HEK293T (cell line): ENCODE measurements around the gene PKM.

Experiments used
- CTCF ChIA-PET: fragments of 350-600 bp; formaldehyde crosslinking; extraction: SDS; loops from one replicate; lab custom pipeline; 2021; ENCODE audit warnings: antibody characterized with exemption, inconsistent platforms; lab: Yijun Ruan, JAX
- POLR2A ChIA-PET: fragments of 350-600 bp; formaldehyde crosslinking; extraction: SDS; loops from one replicate; lab custom pipeline; 2020; ENCODE audit warnings: antibody characterized with exemption, inconsistent platforms; lab: Yijun Ruan, JAX
- DNase-seq: peaks from one replicate; pipeline ENCODE4 v3.0.0; 2012; ENCODE audit warnings: mixed read lengths; ENCODE audit errors: extremely low spot score
- ARNT ChIP-seq: fragments of 450-650 bp; IDR thresholded peaks from 2 replicates; pipeline ENCODE4 v1.6.1; 2017; ENCODE audit warnings: mild to moderate bottlenecking
- BHLHE40 ChIP-seq: fragments of 450-650 bp; IDR thresholded peaks from 2 replicates; pipeline ENCODE4 v1.6.1; 2016; ENCODE audit warnings: mild to moderate bottlenecking, moderate library complexity, borderline replicate concordance
- CTBP1 ChIP-seq: fragments of 450-650 bp; IDR thresholded peaks from 2 replicates; pipeline ENCODE4 v1.6.1; 2016; ENCODE audit warnings: borderline replicate concordance
- ELF4 ChIP-seq: fragments of 450-650 bp; IDR thresholded peaks from 2 replicates; pipeline ENCODE4 v1.6.1; 2017; ENCODE audit warnings: antibody characterized with exemption
- FOXA1 ChIP-seq: fragments of 450-650 bp; IDR thresholded peaks from 2 replicates; pipeline ENCODE4 v1.6.1; 2016; ENCODE audit warnings: mild to moderate bottlenecking
- FOXK2 ChIP-seq: fragments of 450-650 bp; IDR thresholded peaks from 2 replicates; pipeline ENCODE4 v1.6.1; 2016; ENCODE audit warnings: mild to moderate bottlenecking
- FOXM1 ChIP-seq: fragments of 450-650 bp; IDR thresholded peaks from 2 replicates; pipeline ENCODE4 v1.6.1; 2017; ENCODE audit warnings: mild to moderate bottlenecking, borderline replicate concordance
- HDGF ChIP-seq: fragments of 450-650 bp; IDR thresholded peaks from 2 replicates; pipeline ENCODE4 v1.6.1; 2017; ENCODE audit warnings: antibody characterized with exemption, borderline replicate concordance
- L3MBTL2 ChIP-seq: fragments of 450-650 bp; conservative IDR thresholded peaks from 2 replicates; pipeline ENCODE4 v1.6.1; 2016; ENCODE audit warnings: mild to moderate bottlenecking
- LEF1 ChIP-seq: fragments of 450-650 bp; IDR thresholded peaks from 2 replicates; pipeline ENCODE4 v1.6.1; 2017; ENCODE audit warnings: mild to moderate bottlenecking, borderline replicate concordance
- NFRKB ChIP-seq: fragments of 450-650 bp; IDR thresholded peaks from 2 replicates; pipeline ENCODE4 v1.6.1; 2016; ENCODE audit warnings: mild to moderate bottlenecking, moderate library complexity
- PKNOX1 ChIP-seq: fragments of 450-650 bp; IDR thresholded peaks from 2 replicates; pipeline ENCODE4 v1.6.1; 2016
- SP1 ChIP-seq: fragments of 450-650 bp; IDR thresholded peaks from 2 replicates; pipeline ENCODE4 v1.6.1; 2017
- SUZ12 ChIP-seq: fragments of 450-650 bp; IDR thresholded peaks from 2 replicates; pipeline ENCODE4 v1.6.1; 2016; ENCODE audit warnings: mild to moderate bottlenecking
- TARDBP ChIP-seq: fragments of 450-650 bp; IDR thresholded peaks from 2 replicates; pipeline ENCODE4 v1.6.1; 2016
- ZNF384 ChIP-seq: fragments of 450-650 bp; IDR thresholded peaks from 2 replicates; pipeline ENCODE4 v1.6.1; 2016

The PKM gene

GRCh38 chr15:72182244-72182643 lies 48.7 kb downstream of the PKM start:
- no peak for DNase-seq
- ChIA-PET CTCF (no interaction called here), POLR2A (interaction anchor here (1.7 kb wide), 1 partner anchor 49 kb away, joined by 4 read pairs; the partner anchor contains the start of gene PKM)
- TF ChIP-seq LEF1, result no peak
- no peak for TF ChIP-seq NFRKB
- TF ChIP-seq FOXM1, result no peak
- TF ChIP-seq ZNF384, result no peak; the same call in 1 of the 2 replicates
- TF ChIP-seq SUZ12, result no peak
- TF ChIP-seq ARNT, result no peak
- TF ChIP-seq TARDBP, result no peak

- CTCF ChIA-PET, result interaction anchor here (0.6 kb wide), 1 partner anchor 901 kb away, joined by 5 read pairs; no protein-coding TSS in a partner anchor
- DNase-seq, result no peak
- TF ChIP-seq FOXA1, result no peak
- TF ChIP-seq FOXK2, result no peak
- no peak for TF ChIP-seq ARNT
- no peak for TF ChIP-seq NFRKB
- TF ChIP-seq ZNF384, result no peak
- TF ChIP-seq FOXM1, result no peak
- no peak for TF ChIP-seq SP1
- no peak for TF ChIP-seq LEF1
- TF ChIP-seq HDGF, result no peak
- TF ChIP-seq BHLHE40, result no peak
- TF ChIP-seq TARDBP, result no peak
- TF ChIP-seq CTBP1, result no peak
- no peak for TF ChIP-seq L3MBTL2
- no peak for TF ChIP-seq SUZ12
- no peak for TF ChIP-seq ELF4
- TF ChIP-seq PKNOX1, result no peak
- POLR2A ChIA-PET, result interaction anchor here (1.7 kb wide), 1 partner anchor 51 kb away, joined by 4 read pairs; the partner anchor contains the start of gene PKM
Observed at GRCh38 chr15:72180761-72181324, 50.1 kb downstream of the PKM start.

GRCh38 chr15:72179950-72180581 lies 50.9 kb downstream of the PKM start:
- TF ChIP-seq PKNOX1 (no peak), ARNT (no peak), FOXA1 (no peak), LEF1 (no peak), BHLHE40 (no peak), ELF4 (no peak)
- CTCF ChIA-PET, result interaction anchor here (0.6 to 1.2 kb wide), 2 partner anchors 47 to 133 kb away, joined by 3 to 4 read pairs; no protein-coding TSS in a partner anchor
- DNase-seq, result no peak
- POLR2A ChIA-PET, result no interaction called here

- CTCF ChIA-PET, result interaction anchor here (1.2 kb wide), 1 partner anchor 48 kb away, joined by 3 read pairs; no protein-coding TSS in a partner anchor
- TF ChIP-seq CTBP1 (no peak), FOXA1 (no peak), ZNF384 (no peak), ELF4 (no peak), L3MBTL2 (no peak), BHLHE40 (no peak), SP1 (no peak), ARNT (no peak), LEF1 (no peak), FOXM1 (no peak), SUZ12 (no peak), FOXK2 (no peak), PKNOX1 (no peak), TARDBP (no peak), NFRKB (no peak), HDGF (no peak)
- POLR2A ChIA-PET, result no interaction called here
- DNase-seq, result no peak
Observed at GRCh38 chr15:72178976-72179585, 51.9 kb downstream of the PKM start.

- TF ChIP-seq ZNF384, result peak; percentile 41
- no peak for TF ChIP-seq SP1
- TF ChIP-seq HDGF, result no peak
- POLR2A ChIA-PET, result no interaction called here
- CTCF ChIA-PET, result interaction anchor here (0.6 to 1.1 kb wide), 3 partner anchors 10 to 26 kb away, joined by 3 to 4 read pairs (median 3); no protein-coding TSS in a partner anchor
- no peak for DNase-seq
Observed at GRCh38 chr15:72176743-72177142, 54.2 kb downstream of the PKM start.

GRCh38 chr15:72176159-72176558 lies 54.8 kb downstream of the PKM start:
- TF ChIP-seq PKNOX1, result no peak
- TF ChIP-seq FOXA1, result no peak
- no peak for TF ChIP-seq ARNT
- no peak for TF ChIP-seq BHLHE40
- TF ChIP-seq ZNF384, result no peak
- no peak for TF ChIP-seq LEF1
- no peak for TF ChIP-seq CTBP1
- TF ChIP-seq NFRKB, result no peak
- no peak for TF ChIP-seq L3MBTL2
- TF ChIP-seq ELF4, result no peak
- TF ChIP-seq SP1, result no peak
- TF ChIP-seq HDGF, result no peak
- no peak for TF ChIP-seq SUZ12
- no peak for TF ChIP-seq TARDBP
- no peak for TF ChIP-seq FOXM1
- CTCF ChIA-PET, result interaction anchor here (0.6 to 0.9 kb wide), 2 partner anchors 10 to 24 kb away, joined by 3 to 4 read pairs; no protein-coding TSS in a partner anchor
- no peak for DNase-seq
- POLR2A ChIA-PET, result no interaction called here
